HCT116 (cell line): ENCODE data around the gene NEDD4. TPM values are rescaled to one million over a fixed set of nuclear protein-coding genes. Genes with fewer than 3 reads are reported as not detected.
A peak's percentile ranks its signal among the peaks of the same experiment; 100 is the strongest.

ENCODE experiments used
- ATAC-seq: fragments of 200-7000 bp; cut with Tn5 transposase; 2 replicates; pipeline ENCODE4 v1.9.1; 2020; ENCODE audit warnings: mild to moderate bottlenecking, moderate library complexity
- BruUV-seq: library from RNA; stranded (reverse); fragments of 400-500 nt; replicated peaks from 2 replicates; lab custom pipeline; 2021; lab: Mats Ljungman, UMichigan
- CTCF ChIA-PET: fragments of 300-600 bp; sonication (Branson Sonifier 250); formaldehyde crosslinking; loops from one replicate; lab custom pipeline; 2021; ENCODE audit warnings: antibody characterized with exemption; lab: Charles Lee
- POLR2A ChIA-PET: fragments of 300-600, 350-600 bp; sonication (Branson Sonifier 250); formaldehyde crosslinking; loops from one replicate; lab custom pipeline; 2021; ENCODE audit warnings: antibody characterized with exemption; lab: Charles Lee
- RAD21 ChIA-PET, 2 experiments: fragments of 300-600 bp; sonication (Branson Sonifier 250); formaldehyde crosslinking; loops; one replicate each; lab custom pipeline; 2023; ENCODE audit warnings: low total read pairs in 2 of 2; ENCODE audit not compliant: uncharacterized antibody in 2 of 2, unreplicated experiment in 2 of 2, low non-redundant PET in 1 of 2; lab: Charles Lee
- DNase-seq: peaks from one replicate; pipeline ENCODE4 v3.0.0-alpha.2; 2010; ENCODE audit warnings: low read depth, low spot score
- H2AFZ ChIP-seq: fragments of 200-600 bp; shearing (Covaris generic), sonication (generic); 2 replicates; pipeline ENCODE4 v1.6.1; 2017; ENCODE audit warnings: low read depth, mixed run types, mixed read lengths, antibody characterized with exemption, low read length; ENCODE audit not compliant: poor library complexity, severe bottlenecking
- H3K27ac ChIP-seq: 2 replicates; pipeline ENCODE4 v1.5.1; 2012; ENCODE audit warnings: low read depth, low read length
- H3K27me3 ChIP-seq: fragments of 200-600 bp; sonication (generic); 2 replicates; pipeline ENCODE4 v1.6.1; 2016; ENCODE audit warnings: mixed run types, low read length, mixed read lengths; ENCODE audit not compliant: insufficient read depth
- H3K36me3 ChIP-seq, 2 experiments: fragments of 200-500 bp in 1 of 2; fragments of 200-600 bp in 1 of 2; sonication (Bioruptor generic) in 1 of 2; sonication (generic) in 1 of 2; 2 replicates each; pipeline versions ENCODE4 v1.5.1 to v1.6.1; 2014 to 2016; ENCODE audit warnings: low read length in 2 of 2, inconsistent platforms in 1 of 2, mixed read lengths in 1 of 2, mixed run types in 1 of 2; ENCODE audit not compliant: insufficient read depth in 2 of 2, control insufficient read depth in 1 of 2
- H3K4me1 ChIP-seq, 2 experiments: fragments of 200-600 bp in 1 of 2; sonication (generic) in 1 of 2; 2 replicates each; pipeline versions ENCODE4 v1.5.1 to v1.6.1; 2012 to 2017; ENCODE audit warnings: low read length in 2 of 2, inconsistent platforms in 1 of 2, mild to moderate bottlenecking in 1 of 2, mixed read lengths in 1 of 2, mixed run types in 1 of 2, moderate library complexity in 1 of 2; ENCODE audit not compliant: insufficient read depth in 2 of 2, control insufficient read depth in 1 of 2
- H3K4me2 ChIP-seq: fragments of 200-600 bp; sonication (generic); 2 replicates; pipeline ENCODE4 v1.6.1; 2017; ENCODE audit warnings: mixed run types, low read length, mixed read lengths
- H3K4me3 ChIP-seq, 2 experiments: fragments of 200-600 bp in 1 of 2; sonication (generic) in 1 of 2; replicated peaks in 1 of 2; 2 replicates each; pipeline ENCODE4 v1.5.1; 2011 to 2016; ENCODE audit warnings: low read length in 2 of 2, control low read depth in 1 of 2, low read depth in 1 of 2, mild to moderate bottlenecking in 1 of 2, mixed read lengths in 1 of 2, mixed run types in 1 of 2
- H3K79me2 ChIP-seq: fragments of 200-600 bp; sonication (generic); 2 replicates; pipeline ENCODE4 v1.6.1; 2017; ENCODE audit warnings: mild to moderate bottlenecking, mixed run types, low read length, moderate library complexity, mixed read lengths; ENCODE audit not compliant: insufficient read depth
- H3K9ac ChIP-seq: fragments of 200-600 bp; sonication (generic); 2 replicates; pipeline ENCODE4 v1.6.1; 2016; ENCODE audit warnings: low read length, mixed read lengths
- H3K9me2 ChIP-seq: fragments of 200-600 bp; sonication (generic), shearing (Covaris generic); 2 replicates; pipeline ENCODE4 v1.6.1; 2017; ENCODE audit warnings: mixed run types, mild to moderate bottlenecking, moderate library complexity; ENCODE audit not compliant: insufficient read depth
- H3K9me3 ChIP-seq, 2 experiments: fragments of 200-500 bp in 1 of 2; fragments of 200-600 bp in 1 of 2; sonication (Bioruptor generic) in 1 of 2; sonication (generic) in 1 of 2; 2 replicates each; pipeline ENCODE4 v1.6.1; 2014 to 2017; ENCODE audit warnings: low read length in 2 of 2, mixed read lengths in 2 of 2, inconsistent platforms in 1 of 2, low read depth in 1 of 2, mild to moderate bottlenecking in 1 of 2, mixed run types in 1 of 2, moderate library complexity in 1 of 2; ENCODE audit not compliant: control insufficient read depth in 1 of 2, insufficient read depth in 1 of 2
- H4K20me1 ChIP-seq: fragments of 200-600 bp; sonication (generic), shearing (Covaris generic); 2 replicates; pipeline ENCODE4 v1.6.1; 2017; ENCODE audit warnings: mixed run types, mild to moderate bottlenecking, moderate library complexity; ENCODE audit not compliant: insufficient read depth
- CTCF ChIP-seq, 3 experiments: fragments of 200-600 bp in 1 of 3; sonication (generic) in 1 of 3; IDR thresholded peaks in 2 of 3; conservative IDR thresholded peaks in 1 of 3; 2 replicates each; pipeline ENCODE4 v1.5.1; 2012 to 2017; ENCODE audit warnings: low read depth in 2 of 3, low read length in 2 of 3, antibody characterized with exemption in 1 of 3, borderline replicate concordance in 1 of 3, control low read depth in 1 of 3, mild to moderate bottlenecking in 1 of 3, mixed read lengths in 1 of 3, mixed run types in 1 of 3, moderate library complexity in 1 of 3; ENCODE audit not compliant: insufficient read depth in 1 of 3
- EZH2phosphoT487 ChIP-seq: fragments of 200-600 bp; IDR thresholded peaks from 2 replicates; pipeline ENCODE4 v1.6.1; 2018; ENCODE audit warnings: antibody characterized with exemption, borderline replicate concordance
- POLR2AphosphoS5 ChIP-seq: IDR thresholded peaks from 2 replicates; pipeline ENCODE4 v1.6.1; 2011; ENCODE audit warnings: mild to moderate bottlenecking, low read depth, low read length, moderate library complexity
- RAD21 ChIP-seq: IDR thresholded peaks from 2 replicates; pipeline ENCODE4 v1.6.1; 2012; ENCODE audit warnings: low read depth, mild to moderate bottlenecking
- SRF ChIP-seq: IDR thresholded peaks from 2 replicates; pipeline ENCODE4 v1.6.1; 2012; ENCODE audit warnings: low read depth
- TCF7L2 ChIP-seq: IDR thresholded peaks from 2 replicates; pipeline ENCODE4 v1.7.0; 2011; ENCODE audit warnings: borderline replicate concordance, inconsistent platforms; ENCODE audit not compliant: insufficient read depth, insufficient read length; ENCODE audit errors: extremely low read depth
- YY1 ChIP-seq: IDR thresholded peaks from 2 replicates; pipeline ENCODE4 v1.6.1; 2011; ENCODE audit warnings: low read length, low read depth, moderate library complexity, mild to moderate bottlenecking; ENCODE audit not compliant: insufficient replicate concordance; ENCODE audit errors: extremely low read depth
- ZNF274 ChIP-seq: fragments of 200-500 bp; sonication (Bioruptor generic); IDR thresholded peaks from 2 replicates; pipeline ENCODE4 v1.6.1; 2014; ENCODE audit warnings: mild to moderate bottlenecking, low read depth, low read length, inconsistent platforms
- intact Hi-C: fragments of 100-400 bp; cut with micrococcal nuclease; formaldehyde crosslinking; loops from 2 replicates; pipeline ENCODE4 v1.10.0; 2022
- total RNA-seq: library from RNA; stranded (reverse); gene quantifications from one replicate; pipeline ENCODE4 v1.2.1, GENCODE V29; 2021; ENCODE audit not compliant: unreplicated experiment

The NEDD4 gene
- total RNA-seq, 1 experiment from 2014 or later = 13.7 TPM

- ATAC-seq (no peak), DNase-seq (no peak)
- Histone ChIP-seq H3K4me2 (no peak overlapping the region), H3K36me3 (no peaks in the 10 kb centered on the region), H3K27me3 (no peaks in the 10 kb centered on the region), H3K4me1 (peaks cover 4 to 11% of the 10 kb centered on the region in 2 experiments), H3K4me3 (no peak overlapping the region), H2AFZ (no peak overlapping the region), H3K27ac (no peak overlapping the region), H3K9ac (no peak overlapping the region), H3K9me2 (no peaks in the 10 kb centered on the region), H3K79me2 (0 out of 2 replicates have a peak, but pooled peaks cover 10% of the 10 kb centered on the region), H3K9me3 (no peaks in the 10 kb centered on the region), H4K20me1 (no peaks in the 10 kb centered on the region)
- CTCF ChIA-PET = no interaction called here
- intact Hi-C loops = no loop called here
- POLR2A ChIA-PET = no interaction called here
- RAD21 ChIA-PET = no interaction called here
- TF ChIP-seq SRF (no peak), YY1 (no peak), CTCF (IDR thresholded peaks at IDR 0.05 in 2 of 3, conservative IDR thresholded peaks at IDR 0.05 in 1 of 3; ENCODE audit: borderline replicate concordance in 1 of 3, insufficient read depth in 1 of 3, low read depth in 2 of 3, low read length in 2 of 3) (peak in 1 of 3 experiments; percentile 25; a peak in 1 of 6 replicates)
- BruUV-seq = no TSS peak
Measured at GRCh38 chr15:55989383-55989782, 4.0 kb downstream of the NEDD4 start.

- Histone ChIP-seq H3K9ac (no peak overlapping the region), H3K4me1 (no peaks in the 10 kb centered on the region), H3K27ac (no peak overlapping the region), H4K20me1 (no peaks in the 10 kb centered on the region), H3K79me2 (no peaks in the 10 kb centered on the region)
- TF ChIP-seq TCF7L2 (no peak), POLR2AphosphoS5 (no peak), EZH2phosphoT487 (no peak), ZNF274 (no peak), CTCF (IDR thresholded peaks at IDR 0.05 in 2 of 3, conservative IDR thresholded peaks at IDR 0.05 in 1 of 3; ENCODE audit: borderline replicate concordance in 1 of 3, insufficient read depth in 1 of 3, low read depth in 2 of 3, low read length in 2 of 3) (no peak), RAD21 (no peak)
- TF ChIP-seq, all 23 proteins: peak for 0
- RAD21 ChIA-PET = no interaction called here
- H3K4me3 ChIP-seq = no peak overlapping the region
- ATAC-seq (no peak), DNase-seq (no peak)
- POLR2A ChIA-PET = no interaction called here
- CTCF ChIA-PET = no interaction called here
- intact Hi-C loops = no loop called here
- no TSS peak for BruUV-seq
- H3K36me3 ChIP-seq = no peaks in the 10 kb centered on the region
- H3K9me2 ChIP-seq = no peaks in the 10 kb centered on the region
- H3K4me2 ChIP-seq = no peak overlapping the region
- no peaks in the 10 kb centered on the region for H3K9me3 ChIP-seq
- no peaks in the 10 kb centered on the region for H3K27me3 ChIP-seq
- H2AFZ ChIP-seq = no peak overlapping the region
Measured at GRCh38 chr15:55981582-55982249, 11.7 kb downstream of the NEDD4 start.
